Lower leg skin (tissue), 3 donors: ENCODE results near the gene GIGYF1.

Source experiments
- POLR2A ChIP-seq, 2 donors: fragments of 450-650 bp; IDR thresholded peaks; one replicate each; pipeline ENCODE4 v1.6.1; 2016 to 2017; ENCODE audit warnings: antibody characterized with exemption in 2 of 2, mild to moderate bottlenecking in 1 of 2, moderate library complexity in 1 of 2
- TF ChIP-seq, protein P1 (sequence below), 3 donors: fragments of 450-650 bp; IDR thresholded peaks; one replicate each; pipeline ENCODE4 v1.5.1; 2016; ENCODE audit warnings: antibody characterized with exemption in 3 of 3, mild to moderate bottlenecking in 3 of 3, moderate library complexity in 2 of 3

DNA sequence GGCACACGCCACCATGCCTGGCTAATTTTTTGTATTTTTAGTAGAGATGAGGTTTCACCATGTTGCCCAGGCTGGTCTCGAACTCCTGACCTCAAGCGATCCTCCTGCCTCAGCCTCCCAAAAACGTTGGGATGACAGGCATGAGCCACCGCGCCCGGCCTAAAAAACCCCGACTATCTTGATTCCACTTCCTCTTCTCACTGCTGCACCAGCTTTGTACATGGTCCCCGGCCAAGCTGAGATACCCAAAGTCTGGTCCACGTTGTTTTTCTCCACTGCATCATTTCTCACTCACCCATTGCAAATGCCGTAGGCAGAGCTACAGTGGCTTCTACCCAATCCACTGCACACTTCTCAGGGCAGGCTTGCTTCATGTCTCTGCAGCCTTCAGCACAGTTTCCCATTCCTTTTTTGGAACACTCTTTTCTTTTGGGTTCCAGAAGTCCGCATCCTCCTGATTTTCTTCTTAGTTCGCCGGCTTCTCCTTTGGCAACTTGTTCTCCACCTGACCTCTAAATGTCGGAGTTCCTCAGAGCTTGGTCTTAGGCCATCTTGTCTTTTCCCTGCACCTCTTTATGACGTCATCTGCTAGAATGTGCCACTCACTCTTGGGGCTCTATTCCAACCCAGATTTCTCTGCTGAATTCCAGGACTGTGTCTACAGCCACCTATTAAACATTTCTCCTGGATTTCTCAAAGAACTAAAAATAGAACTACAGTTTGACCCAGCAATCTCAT lies 26.6 kb downstream of the GIGYF1 start:
- no peak for TF ChIP-seq POLR2A (IDR thresholded peaks at IDR 0.05)
- TF ChIP-seq, protein P1, sequence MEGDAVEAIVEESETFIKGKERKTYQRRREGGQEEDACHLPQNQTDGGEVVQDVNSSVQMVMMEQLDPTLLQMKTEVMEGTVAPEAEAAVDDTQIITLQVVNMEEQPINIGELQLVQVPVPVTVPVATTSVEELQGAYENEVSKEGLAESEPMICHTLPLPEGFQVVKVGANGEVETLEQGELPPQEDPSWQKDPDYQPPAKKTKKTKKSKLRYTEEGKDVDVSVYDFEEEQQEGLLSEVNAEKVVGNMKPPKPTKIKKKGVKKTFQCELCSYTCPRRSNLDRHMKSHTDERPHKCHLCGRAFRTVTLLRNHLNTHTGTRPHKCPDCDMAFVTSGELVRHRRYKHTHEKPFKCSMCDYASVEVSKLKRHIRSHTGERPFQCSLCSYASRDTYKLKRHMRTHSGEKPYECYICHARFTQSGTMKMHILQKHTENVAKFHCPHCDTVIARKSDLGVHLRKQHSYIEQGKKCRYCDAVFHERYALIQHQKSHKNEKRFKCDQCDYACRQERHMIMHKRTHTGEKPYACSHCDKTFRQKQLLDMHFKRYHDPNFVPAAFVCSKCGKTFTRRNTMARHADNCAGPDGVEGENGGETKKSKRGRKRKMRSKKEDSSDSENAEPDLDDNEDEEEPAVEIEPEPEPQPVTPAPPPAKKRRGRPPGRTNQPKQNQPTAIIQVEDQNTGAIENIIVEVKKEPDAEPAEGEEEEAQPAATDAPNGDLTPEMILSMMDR (IDR thresholded peaks at IDR 0.05), result no peak
